GM18861 (cell line): ENCODE results near the gene TPGS1.

Source experiments
- ATAC-seq: cut with Tn5 transposase; IDR thresholded peaks from one replicate; pipeline ENCODE4 v1.9.1; 2021; ENCODE audit not compliant: unreplicated experiment

Gene TPGS1

DNA sequence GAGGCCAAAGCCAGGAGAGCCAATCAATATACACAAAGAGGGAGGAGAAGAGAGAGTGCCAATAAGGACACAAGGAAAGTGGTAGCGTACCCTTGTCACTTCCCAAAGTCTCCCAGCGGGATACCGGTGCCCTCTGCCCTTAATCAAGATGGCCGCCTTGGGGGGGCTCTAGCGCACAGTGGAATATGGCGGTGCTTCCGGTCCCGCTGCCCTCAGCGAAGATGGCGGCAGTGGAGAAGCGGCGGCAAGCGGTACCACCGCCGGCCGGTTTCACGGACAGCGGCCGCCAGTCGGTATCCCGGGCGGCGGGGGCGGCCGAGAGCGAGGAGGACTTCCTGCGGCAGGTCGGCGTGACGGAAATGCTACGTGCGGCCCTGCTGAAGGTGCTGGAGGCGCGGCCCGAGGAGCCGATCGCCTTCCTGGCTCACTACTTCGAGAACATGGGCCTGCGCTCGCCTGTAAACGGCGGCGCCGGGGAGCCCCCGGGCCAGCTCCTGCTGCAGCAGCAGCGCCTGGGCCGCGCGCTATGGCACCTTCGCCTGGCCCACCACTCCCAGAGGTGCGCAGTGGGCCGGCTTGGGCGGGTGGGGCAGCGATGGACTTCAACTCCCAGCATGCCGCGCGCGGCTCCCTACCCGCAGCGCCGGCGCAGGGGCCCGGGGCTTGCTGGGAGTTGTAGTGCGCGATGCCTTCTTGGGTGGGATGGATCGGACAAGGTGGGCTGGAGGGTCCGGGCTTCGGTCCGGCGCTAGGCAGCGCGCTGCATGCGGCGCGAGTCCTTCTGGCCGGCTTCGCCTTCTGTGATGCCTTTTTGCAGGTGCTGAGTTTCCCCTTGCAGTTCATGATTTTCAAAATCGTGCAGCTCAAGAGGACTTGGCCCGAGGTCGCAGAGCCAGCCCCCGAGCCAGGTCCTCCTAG is at the start of gene TPGS1:
Gene TPGS1, plus strand, starts transcription at position 212 of the 918 bp plus-strand sequence. Its CDS starts 10 bp downstream, at position 222.
- ATAC-seq = peak; percentile 36

- ATAC-seq = no peak
These were observed 49.7 kb upstream of the TPGS1 start for GRCh38 chr19:457636-458035.

DNA sequence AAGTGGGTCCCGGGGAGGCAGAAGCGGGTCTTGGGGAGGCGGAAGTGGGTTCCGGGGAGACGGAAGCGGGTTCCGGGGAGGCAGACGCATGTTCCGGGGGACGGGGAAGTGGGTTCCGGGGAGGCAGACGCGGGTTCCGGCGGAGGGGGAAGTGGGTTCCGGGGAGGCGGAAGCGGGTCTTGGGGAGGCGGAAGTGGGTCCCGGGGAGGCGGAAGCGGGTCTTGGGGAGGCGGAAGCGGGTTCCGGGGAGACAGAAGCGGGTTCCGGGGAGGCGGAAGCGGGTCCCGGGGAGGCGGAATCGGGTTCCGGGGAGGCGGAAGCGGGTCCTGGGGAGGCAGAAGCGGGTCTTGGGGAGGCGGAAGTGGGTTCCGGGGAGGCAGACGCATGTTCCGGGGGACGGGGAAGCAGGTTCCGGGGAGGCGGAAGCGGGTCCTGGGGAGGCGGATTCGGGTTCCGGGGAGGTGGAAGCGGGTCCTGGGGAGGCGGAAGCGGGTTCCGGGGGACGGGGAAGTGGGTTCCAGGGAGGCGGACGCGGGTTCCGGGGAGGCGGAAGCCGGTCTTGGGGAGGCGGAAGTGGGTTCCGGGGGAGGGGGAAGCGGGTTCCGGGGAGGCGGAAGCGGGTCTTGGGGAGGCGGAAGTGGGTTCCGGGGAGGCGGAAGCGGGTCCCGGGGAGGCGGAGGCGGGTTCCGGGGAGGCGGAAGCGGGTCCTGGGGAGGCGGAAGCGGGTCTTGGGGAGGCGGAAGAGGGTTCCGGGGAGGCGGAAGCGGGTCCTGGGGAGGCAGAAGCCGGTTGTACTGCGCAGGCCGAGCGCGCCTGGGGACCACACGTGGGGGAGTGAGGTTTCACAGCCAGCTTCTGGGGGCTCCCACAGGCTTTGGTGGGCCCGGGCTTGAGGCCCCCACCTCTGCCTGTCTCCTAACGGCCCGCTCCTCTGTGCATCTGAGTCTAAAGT is 48.9 kb upstream of the TPGS1 start:
- ATAC-seq = no peak

GRCh38 chr19:459724-460511 is 47.4 kb upstream of the TPGS1 start:
- no peak for ATAC-seq

GRCh38 chr19:460877-461720 is 46.2 kb upstream of the TPGS1 start, which contains the start of gene SHC2:
SHC2 (minus strand) TSS chr19:461033; CDS start chr19:460996, 37 bp downstream.
- ATAC-seq = no peak

DNA sequence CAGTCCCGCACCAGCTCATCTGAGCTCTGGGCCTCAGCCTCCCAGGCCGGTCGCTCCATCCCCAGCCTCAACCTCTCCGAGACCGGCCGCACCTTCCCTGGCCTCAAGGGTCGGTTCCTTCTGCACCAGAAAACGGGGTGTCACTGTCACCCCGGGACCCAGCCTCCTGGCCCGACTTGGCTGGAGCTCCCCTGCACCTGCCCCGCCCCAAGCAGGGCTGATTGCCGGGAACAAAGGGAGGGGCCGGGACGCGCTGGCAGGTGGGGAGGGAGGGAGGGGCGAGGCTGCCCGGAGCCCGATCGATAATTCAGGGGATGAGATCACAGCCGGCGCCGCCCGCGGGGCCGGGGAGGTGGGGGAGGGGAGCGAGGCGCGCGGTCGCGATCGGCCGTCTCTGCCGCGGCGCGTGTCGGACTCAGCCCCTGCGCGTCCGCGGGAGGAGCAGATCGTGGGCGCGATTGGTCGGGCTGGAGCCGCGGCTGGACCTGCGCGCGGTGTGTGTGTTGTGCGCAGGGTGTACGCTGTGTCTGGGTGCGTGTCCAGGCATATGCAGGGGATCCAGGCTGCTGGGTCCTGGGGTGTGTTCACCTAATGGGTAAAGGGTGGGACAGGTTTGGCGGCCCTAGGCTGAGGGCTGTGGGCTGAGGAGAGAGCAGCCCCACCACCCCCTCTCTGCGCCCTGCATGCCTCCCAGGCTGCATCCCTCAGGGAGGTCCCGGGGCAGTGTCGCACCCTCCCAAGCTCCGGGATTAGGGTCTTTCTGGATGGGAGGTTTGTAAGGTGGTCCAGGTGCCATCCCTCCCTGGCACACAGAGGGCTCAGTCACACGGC is 45.4 kb upstream of the TPGS1 start:
- ATAC-seq = no peak

GRCh38 chr19:463483-464207 is 43.7 kb upstream of the TPGS1 start:
- no peak for ATAC-seq

GRCh38 chr19:464208-464545 is 43.1 kb upstream of the TPGS1 start:
- no peak for ATAC-seq

DNA sequence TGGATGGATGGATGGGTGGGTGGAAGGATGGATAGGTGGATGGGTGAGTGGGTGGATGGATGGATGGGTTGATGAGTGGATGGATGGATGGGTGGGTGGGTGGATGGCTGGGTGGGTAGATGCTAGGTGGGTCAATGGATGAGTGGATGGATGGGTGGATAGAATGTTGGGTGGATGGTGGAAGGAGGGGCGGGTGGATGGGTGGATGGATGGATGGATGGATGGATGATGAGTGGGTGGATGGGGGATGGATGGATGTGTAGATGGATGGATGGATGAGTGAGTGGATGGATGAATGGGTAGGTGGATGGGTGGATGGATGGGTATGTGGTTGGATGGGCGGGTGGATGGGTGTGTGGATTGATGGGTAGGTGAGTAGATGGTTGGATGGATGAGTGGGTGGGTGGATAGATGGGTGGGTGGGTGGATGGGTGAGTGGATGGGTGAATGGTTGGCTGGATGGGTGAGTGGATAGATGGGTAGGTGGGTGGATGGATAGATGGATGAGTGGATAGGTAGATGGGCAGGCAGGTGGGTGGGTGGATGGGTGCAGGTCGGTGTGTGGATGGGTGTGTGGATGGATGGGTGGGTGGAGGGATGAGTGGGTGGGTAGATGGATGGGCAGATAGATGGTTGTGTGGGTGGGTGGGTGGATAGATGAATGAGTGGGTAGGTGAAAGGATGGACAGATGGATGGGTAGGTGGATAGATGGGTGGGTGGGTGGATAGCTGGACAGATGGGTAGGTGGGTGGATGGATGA is 42.1 kb upstream of the TPGS1 start:
- no peak for ATAC-seq

GRCh38 chr19:467554-467953 is 39.7 kb upstream of the TPGS1 start:
- ATAC-seq = no peak

DNA sequence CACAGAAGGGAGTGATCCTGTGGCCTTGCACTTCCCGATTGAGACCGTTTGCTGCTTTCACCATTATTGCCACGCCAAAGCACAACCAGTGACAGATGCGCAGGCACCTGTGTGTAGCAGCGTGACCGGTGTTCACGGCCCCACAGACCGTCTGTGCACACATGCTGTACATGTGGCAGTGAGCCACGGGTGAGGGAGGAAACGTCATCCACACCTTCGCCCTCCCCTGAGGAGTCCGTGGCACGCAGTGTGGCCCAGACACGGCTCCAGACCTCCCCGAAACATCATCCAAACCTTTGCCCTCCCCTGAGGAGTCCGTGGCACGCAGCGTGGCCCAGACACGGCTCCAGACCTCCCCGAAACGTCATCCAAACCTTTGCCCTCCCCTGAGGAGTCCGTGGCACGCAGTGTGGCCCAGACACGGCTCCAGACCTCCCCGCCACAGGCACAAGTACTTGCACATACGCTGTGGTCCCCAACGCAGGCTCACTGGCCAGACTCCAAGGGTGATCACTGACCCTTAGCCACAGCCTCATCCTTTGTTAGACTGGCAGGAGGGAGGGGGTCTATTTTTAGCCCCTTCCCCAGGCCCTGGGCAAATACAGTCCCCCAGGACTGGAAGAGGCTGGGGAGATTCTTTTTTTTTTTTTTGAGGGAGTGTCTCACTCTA is 38.6 kb upstream of the TPGS1 start:
- ATAC-seq = no peak

DNA sequence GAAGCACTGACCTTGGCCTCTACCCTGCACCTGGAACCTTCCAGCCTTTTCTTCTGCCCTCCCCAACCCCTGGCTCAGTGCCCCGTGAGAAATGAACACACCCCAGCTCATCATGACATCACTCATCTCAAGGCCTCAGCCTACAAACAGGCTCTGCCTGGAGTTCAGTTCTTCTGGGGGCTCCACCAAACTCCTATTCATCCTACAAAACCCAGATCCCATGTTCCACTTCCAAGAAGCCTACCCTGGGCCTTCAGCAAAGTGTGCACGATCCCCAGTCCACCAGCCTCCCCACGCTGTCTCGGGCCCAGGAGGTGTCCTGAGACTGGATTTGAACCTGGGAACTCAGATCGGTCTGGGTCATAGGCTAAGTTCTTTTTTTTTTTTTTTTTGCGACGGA is 37.5 kb upstream of the TPGS1 start:
- no peak for ATAC-seq

- ATAC-seq = no peak
These were observed 36.6 kb upstream of the TPGS1 start for GRCh38 chr19:470701-471100.

GRCh38 chr19:472005-472858 is 35.1 kb upstream of the TPGS1 start:
- ATAC-seq = no peak

- no peak for ATAC-seq
These were observed 32.9 kb upstream of the TPGS1 start for GRCh38 chr19:474126-475078.
